H1 (cell line): ENCODE results near the gene HK2. TPM values are rescaled to one million over a fixed set of nuclear protein-coding genes. Genes with fewer than 3 reads are reported as not detected.

Experiments
- CTCF ChIA-PET: fragments of 300-600 bp; sonication (Branson Sonifier 250); formaldehyde crosslinking; loops from one replicate; lab custom pipeline; 2021; ENCODE audit not compliant: partially characterized antibody; lab: Charles Lee
- POLR2A ChIA-PET: fragments of 300-600 bp; sonication (Branson Sonifier 250); formaldehyde crosslinking; loops from one replicate; lab custom pipeline; 2021; ENCODE audit warnings: inconsistent platforms; ENCODE audit not compliant: partially characterized antibody; lab: Charles Lee
- DNase-seq, 2 experiments: peaks; one replicate each; pipeline versions ENCODE4 v3.0.0 to v3.0.0-alpha.2; 2010 to 2022; ENCODE audit warnings: low spot score in 2 of 2, low read depth in 1 of 2, mixed read lengths in 1 of 2
- FAIRE-seq: peaks from 2 replicates; lab custom pipeline; 2011; peaks lifted over from hg19 to GRCh38; lab: Jason Lieb, UNC
- H2AFZ ChIP-seq: 2 replicates; pipeline ENCODE4 v1.8.1; 2012; ENCODE audit warnings: low read length, inconsistent platforms
- H2AK5ac ChIP-seq: 2 replicates; pipeline ENCODE4 v1.6.1; 2013; ENCODE audit warnings: low read depth, low read length
- H2BK120ac ChIP-seq: replicated peaks from 2 replicates; pipeline ENCODE3; 2013; ENCODE audit warnings: low read depth, low read length, inconsistent platforms
- H2BK12ac ChIP-seq: 2 replicates; pipeline ENCODE4 v1.6.1; 2013; ENCODE audit warnings: low read depth, low read length
- H2BK15ac ChIP-seq: 2 replicates; pipeline ENCODE4 v1.6.1; 2013; ENCODE audit warnings: low read length
- H2BK20ac ChIP-seq: 2 replicates; pipeline ENCODE4 v1.6.1; 2013; ENCODE audit warnings: low read length
- H2BK5ac ChIP-seq: 2 replicates; pipeline ENCODE4 v1.6.1; 2013; ENCODE audit warnings: low read depth, low read length
- H3K14ac ChIP-seq: 2 replicates; pipeline ENCODE4 v1.6.1; 2013; ENCODE audit warnings: inconsistent platforms; ENCODE audit not compliant: insufficient read length
- H3K18ac ChIP-seq: 2 replicates; pipeline ENCODE4 v1.6.1; 2013; ENCODE audit warnings: low read length; ENCODE audit errors: extremely low read depth
- H3K23ac ChIP-seq: 2 replicates; pipeline ENCODE4 v1.6.1; 2013; ENCODE audit warnings: inconsistent platforms; ENCODE audit not compliant: insufficient read length
- H3K23me2 ChIP-seq: 2 replicates; pipeline ENCODE4 v1.6.1; 2013; ENCODE audit warnings: low read depth, low read length
- H3K27ac ChIP-seq: 2 replicates; pipeline ENCODE4 v1.6.1; 2011; ENCODE audit warnings: low read depth, low read length, inconsistent platforms
- H3K27me3 ChIP-seq, 4 experiments: replicated peaks in 1 of 4; 1 replicate in 1 of 4; 2 replicates in 3 of 4; pipeline versions ENCODE4 v1.6.1 to v1.8.1; 2011 to 2013; ENCODE audit warnings: low read length in 3 of 4, mild to moderate bottlenecking in 3 of 4, inconsistent platforms in 2 of 4, mixed read lengths in 2 of 4, moderate library complexity in 1 of 4; ENCODE audit not compliant: control insufficient read depth in 3 of 4, insufficient read depth in 3 of 4; ENCODE audit errors: extremely low read depth in 1 of 4
- H3K36me3 ChIP-seq, 4 experiments: 2 replicates each; pipeline versions ENCODE4 v1.6.1 to v1.8.1; 2011 to 2013; ENCODE audit warnings: mild to moderate bottlenecking in 4 of 4, low read length in 3 of 4, moderate library complexity in 2 of 4, control low read depth in 1 of 4, inconsistent platforms in 1 of 4; ENCODE audit not compliant: insufficient read depth in 4 of 4, control insufficient read depth in 2 of 4
- H3K4ac ChIP-seq: replicated peaks from 2 replicates; pipeline ENCODE3; 2013; ENCODE audit warnings: low read length, low read depth, mixed read lengths, inconsistent platforms; ENCODE audit not compliant: insufficient read length
- H3K4me1 ChIP-seq, 4 experiments: replicated peaks in 1 of 4; 1 replicate in 1 of 4; 2 replicates in 3 of 4; pipeline versions ENCODE4 v1.6.1 to v1.8.1; 2011 to 2013; ENCODE audit warnings: low read length in 3 of 4, inconsistent platforms in 2 of 4, mixed read lengths in 1 of 4; ENCODE audit not compliant: insufficient read depth in 4 of 4, control insufficient read depth in 3 of 4
- H3K4me2 ChIP-seq, 2 experiments: 2 replicates each; pipeline versions ENCODE4 v1.6.1 to v1.8.1; 2011 to 2013; ENCODE audit warnings: low read depth in 2 of 2, low read length in 2 of 2, control low read depth in 1 of 2, inconsistent platforms in 1 of 2, mild to moderate bottlenecking in 1 of 2; ENCODE audit not compliant: insufficient read depth in 1 of 2
- H3K4me3 ChIP-seq, 4 experiments: fragments of 200-600, 300-600 bp in 1 of 4; sonication (generic), shearing (Covaris generic), sonication (Bioruptor Twin) in 1 of 4; 2 replicates each; pipeline versions ENCODE4 v1.5.1 to v1.8.1; 2011 to 2016; ENCODE audit warnings: low read length in 4 of 4, low read depth in 3 of 4, control low read depth in 2 of 4, inconsistent platforms in 2 of 4, mild to moderate bottlenecking in 2 of 4, mixed read lengths in 1 of 4, moderate library complexity in 1 of 4; ENCODE audit not compliant: insufficient read depth in 2 of 4; ENCODE audit errors: extremely low read depth in 1 of 4
- H3K56ac ChIP-seq: replicated peaks from 2 replicates; pipeline ENCODE3; 2013; ENCODE audit warnings: low read depth, mild to moderate bottlenecking, mixed read lengths, low read length, inconsistent platforms; ENCODE audit not compliant: insufficient read length
- H3K79me1 ChIP-seq: 2 replicates; pipeline ENCODE4 v1.6.1; 2013; ENCODE audit warnings: low read depth, low read length, control low read depth
- H3K79me2 ChIP-seq, 2 experiments: 2 replicates each; pipeline versions ENCODE4 v1.6.1 to v1.8.1; 2012 to 2013; ENCODE audit warnings: low read length in 2 of 2, mild to moderate bottlenecking in 2 of 2, inconsistent platforms in 1 of 2; ENCODE audit not compliant: insufficient read depth in 2 of 2, control insufficient read depth in 1 of 2
- H3K9ac ChIP-seq, 4 experiments: replicated peaks in 1 of 4; 1 replicate in 1 of 4; 2 replicates in 3 of 4; pipeline versions ENCODE4 v1.6.1 to v1.8.1; 2011 to 2013; ENCODE audit warnings: low read depth in 3 of 4, low read length in 3 of 4, control low read depth in 2 of 4, mild to moderate bottlenecking in 2 of 4, moderate library complexity in 2 of 4, inconsistent platforms in 1 of 4; ENCODE audit errors: extremely low read depth in 1 of 4
- H3K9me3 ChIP-seq, 2 experiments: 2 replicates each; pipeline versions ENCODE4 v1.6.1 to v1.8.1; 2012 to 2013; ENCODE audit warnings: mild to moderate bottlenecking in 2 of 2, moderate library complexity in 2 of 2, control low read depth in 1 of 2, inconsistent platforms in 1 of 2, low read depth in 1 of 2, low read length in 1 of 2, mixed read lengths in 1 of 2; ENCODE audit not compliant: insufficient read depth in 2 of 2
- H4K20me1 ChIP-seq, 2 experiments: replicated peaks in 1 of 2; 2 replicates each; pipeline versions ENCODE3 to v1.8.1; 2011 to 2013; ENCODE audit warnings: inconsistent platforms in 2 of 2, low read length in 2 of 2, mild to moderate bottlenecking in 1 of 2; ENCODE audit not compliant: insufficient read depth in 2 of 2, control insufficient read depth in 1 of 2
- H4K5ac ChIP-seq: 2 replicates; pipeline ENCODE4 v1.6.1; 2013; ENCODE audit warnings: low read length, low read depth, mixed read lengths, inconsistent platforms; ENCODE audit not compliant: insufficient read length
- H4K8ac ChIP-seq: 2 replicates; pipeline ENCODE4 v1.8.0; 2013; ENCODE audit warnings: mild to moderate bottlenecking, moderate library complexity, low read length, inconsistent platforms; ENCODE audit not compliant: insufficient read depth; ENCODE audit errors: extremely low read depth
- H4K91ac ChIP-seq: replicated peaks from 2 replicates; pipeline ENCODE3; 2013; ENCODE audit warnings: low read length, mixed read lengths, inconsistent platforms; ENCODE audit not compliant: insufficient read length
- CTBP2 ChIP-seq: IDR thresholded peaks from 2 replicates; pipeline ENCODE4 v1.7.0; 2011; ENCODE audit warnings: borderline replicate concordance, mild to moderate bottlenecking, moderate library complexity, mixed read lengths, low read length; ENCODE audit not compliant: insufficient read depth, insufficient read length
- GTF2F1 ChIP-seq: IDR thresholded peaks from 2 replicates; pipeline ENCODE4 v1.6.1; 2012; ENCODE audit warnings: low read depth, low read length, improper control_type of control experiment, borderline replicate concordance
- RFX5 ChIP-seq: IDR thresholded peaks from 2 replicates; pipeline ENCODE4 v1.6.1; 2011; ENCODE audit warnings: low read depth, low read length, improper control_type of control experiment, borderline replicate concordance
- TEAD4 ChIP-seq: IDR thresholded peaks from 2 replicates; pipeline ENCODE4 v1.6.1; 2012; ENCODE audit warnings: low read depth, low read length, inconsistent platforms, mixed read lengths
- WGBS, 2 experiments: shearing (Covaris generic) in 1 of 2; methylation state at CpG; one replicate each; pipeline versions ENCODE4 v1.1.6 to v1.1.7; 2013 to 2015; ENCODE audit warnings: low lambda C conversion rate in 2 of 2, mixed read lengths in 2 of 2, inconsistent platforms in 1 of 2, low coverage in 1 of 2, missing lambda C conversion rate in 1 of 2; ENCODE audit not compliant: insufficient replicate concordance in 2 of 2, insufficient coverage in 1 of 2, insufficient read length in 1 of 2; ENCODE audit errors: extremely low coverage in 1 of 2, missing lambda C conversion rate in 1 of 2; 5-methylcytosine and 5-hydroxymethylcytosine counted together
- polyA plus RNA-seq, 7 experiments: library from polyadenylated mRNA; depleted of rRNA in 3 of 7; stranded (reverse) in 5 of 7; unstranded in 2 of 7; fragments of >200 nt in 5 of 7; fragments of 200-250 nt in 2 of 7; gene quantifications; 1 replicate in 5 of 7; 2 replicates in 1 of 7; 4 replicates in 1 of 7; pipeline versions ENCODE4 v1.2.1 to v1.2.3, GENCODE V29; 2011 to 2013; ENCODE audit warnings: missing spikeins in 2 of 7, mixed read lengths in 2 of 7
- total RNA-seq: library from RNA; stranded (reverse); fragmentation: NEBNext Ultra II Directional; extraction: Animal tissue kit (Norgen Biotek cat#: 25700); gene quantifications from 2 replicates; pipeline ENCODE4 v1.2.1, GENCODE V29; 2021
- TF ChIP-seq, protein P1 (sequence below): IDR thresholded peaks from 2 replicates; pipeline ENCODE4 v1.6.1; 2012; ENCODE audit warnings: low read length, inconsistent platforms

Gene HK2
- total and polyA plus RNA-seq, 2 of the 8 experiments (the other 6 are each of a cell fraction or from before 2014, with no cell fraction given): 22.1 to 61.9 TPM

DNA sequence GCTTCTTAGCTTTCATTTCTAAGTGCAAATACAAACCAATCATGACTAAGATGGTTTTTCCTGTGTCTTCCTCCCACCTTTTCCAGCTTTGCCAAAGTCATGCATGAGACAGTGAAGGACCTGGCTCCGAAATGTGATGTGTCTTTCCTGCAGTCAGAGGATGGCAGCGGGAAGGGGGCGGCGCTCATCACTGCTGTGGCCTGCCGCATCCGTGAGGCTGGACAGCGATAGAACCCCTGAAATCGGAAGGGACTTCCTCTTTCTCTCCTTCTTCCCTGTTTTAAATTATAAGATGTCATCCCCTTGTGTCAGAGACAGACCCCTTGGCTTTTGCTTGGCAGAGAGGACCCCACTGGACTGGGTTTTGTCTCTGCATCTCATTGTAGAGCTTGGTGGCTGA lies 56.8 kb downstream of the HK2 start:
- 92% methylated on average over 8 of the region's 8 CpGs; no CpG with 5 or more reads in 1 of the 2 experiments for whole genome bisulfite sequencing, 2 experiments
- POLR2A ChIA-PET: no interaction called here
- Histone ChIP-seq H3K23me2 (no peaks in the 10 kb centered on the region), H3K9ac (no peak overlapping the region), H3K56ac (no peak overlapping the region), H2BK20ac (no peak overlapping the region), H4K5ac (no peak overlapping the region), H2BK5ac (no peak overlapping the region), H3K14ac (no peak overlapping the region), H3K18ac (no peak overlapping the region), H3K4me3 (no peak overlapping the region), H3K79me2 (no peaks in the 10 kb centered on the region), H3K79me1 (no peaks in the 10 kb centered on the region), H3K27me3 (no peaks in the 10 kb centered on the region), H3K9me3 (no peaks in the 10 kb centered on the region), H3K4ac (no peak overlapping the region), H4K8ac (no peak overlapping the region), H4K20me1 (peaks cover 2% of the 10 kb centered on the region in 2 experiments), H3K4me2 (no peak overlapping the region), H3K23ac (no peak overlapping the region), H4K91ac (no peak overlapping the region), H2BK12ac (no peak overlapping the region), H3K27ac (no peak overlapping the region), H3K36me3 (peaks cover 30 to 61% (median 56%) of the 10 kb centered on the region in 4 experiments), H2BK120ac (no peak overlapping the region), H2AK5ac (no peak overlapping the region), H2AFZ (no peak overlapping the region), H3K4me1 (peaks cover 0 to 4% (median under 1%) of the 10 kb centered on the region in 4 experiments; a peak in 2 of 7 replicates), H2BK15ac (no peak overlapping the region)
- no peak for FAIRE-seq
- CTCF ChIA-PET: no interaction called here
- no peak for DNase-seq
- TF ChIP-seq GTF2F1: no peak
- TF ChIP-seq CTBP2: no peak
- TF ChIP-seq TEAD4: no peak
- TF ChIP-seq RFX5: no peak
- TF ChIP-seq, protein P1, sequence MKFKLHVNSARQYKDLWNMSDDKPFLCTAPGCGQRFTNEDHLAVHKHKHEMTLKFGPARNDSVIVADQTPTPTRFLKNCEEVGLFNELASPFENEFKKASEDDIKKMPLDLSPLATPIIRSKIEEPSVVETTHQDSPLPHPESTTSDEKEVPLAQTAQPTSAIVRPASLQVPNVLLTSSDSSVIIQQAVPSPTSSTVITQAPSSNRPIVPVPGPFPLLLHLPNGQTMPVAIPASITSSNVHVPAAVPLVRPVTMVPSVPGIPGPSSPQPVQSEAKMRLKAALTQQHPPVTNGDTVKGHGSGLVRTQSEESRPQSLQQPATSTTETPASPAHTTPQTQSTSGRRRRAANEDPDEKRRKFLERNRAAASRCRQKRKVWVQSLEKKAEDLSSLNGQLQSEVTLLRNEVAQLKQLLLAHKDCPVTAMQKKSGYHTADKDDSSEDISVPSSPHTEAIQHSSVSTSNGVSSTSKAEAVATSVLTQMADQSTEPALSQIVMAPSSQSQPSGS: no peak
